Kidney epithelial cell (primary cell): ENCODE results near the gene POMP. TPM values are rescaled to one million over a fixed set of nuclear protein-coding genes. Genes with fewer than 3 reads are reported as not detected.

Experiments
- DNase-seq: peaks from one replicate; pipeline ENCODE4 v3.0.0-alpha.2; 2010; ENCODE audit warnings: low read depth
- H3K27me3 ChIP-seq: 2 replicates; pipeline ENCODE4 v1.6.0; 2011; ENCODE audit warnings: low read length; ENCODE audit not compliant: control insufficient read depth, insufficient read depth
- H3K36me3 ChIP-seq: 2 replicates; pipeline ENCODE4 v1.5.1; 2011; ENCODE audit warnings: low read length; ENCODE audit not compliant: control insufficient read depth, insufficient read depth
- H3K4me3 ChIP-seq: 2 replicates; pipeline ENCODE4 v1.5.1; 2011; ENCODE audit warnings: low read depth, mild to moderate bottlenecking, control low read depth, low read length
- total RNA-seq: library from RNA; depleted of rRNA; stranded (reverse); fragments of >200 nt; gene quantifications from 2 replicates; pipeline ENCODE4 v1.2.3, GENCODE V29; 2015
- TF ChIP-seq, protein P1 (sequence below): IDR thresholded peaks from 2 replicates; pipeline ENCODE4 v1.5.1; 2011; ENCODE audit warnings: mild to moderate bottlenecking, moderate library complexity, low read length, control low read depth, inconsistent platforms; ENCODE audit not compliant: insufficient read depth, poor library complexity, severe bottlenecking

The POMP gene
- total RNA-seq, 1 donor from 2014 or later: 103 TPM

DNA sequence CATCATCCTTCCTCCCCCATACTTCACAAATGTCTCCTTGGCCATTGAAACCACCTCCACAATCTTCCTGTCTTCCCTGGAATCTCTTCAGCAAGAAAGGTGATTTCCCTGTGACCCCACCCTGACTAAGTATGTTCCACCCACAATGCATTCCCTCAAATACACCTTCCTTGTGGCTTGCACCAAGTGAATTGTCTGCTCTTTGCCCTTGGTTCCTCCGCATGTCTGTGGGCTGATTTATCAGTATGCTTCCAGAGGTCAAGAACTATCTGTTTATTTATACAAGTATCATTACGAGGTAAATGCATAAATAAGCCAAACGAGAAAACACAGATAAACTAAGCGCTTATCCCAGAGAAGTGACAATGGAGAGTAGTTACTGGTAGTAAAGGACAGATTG is 45.4 kb upstream of the POMP start:
- TF ChIP-seq, protein P1, sequence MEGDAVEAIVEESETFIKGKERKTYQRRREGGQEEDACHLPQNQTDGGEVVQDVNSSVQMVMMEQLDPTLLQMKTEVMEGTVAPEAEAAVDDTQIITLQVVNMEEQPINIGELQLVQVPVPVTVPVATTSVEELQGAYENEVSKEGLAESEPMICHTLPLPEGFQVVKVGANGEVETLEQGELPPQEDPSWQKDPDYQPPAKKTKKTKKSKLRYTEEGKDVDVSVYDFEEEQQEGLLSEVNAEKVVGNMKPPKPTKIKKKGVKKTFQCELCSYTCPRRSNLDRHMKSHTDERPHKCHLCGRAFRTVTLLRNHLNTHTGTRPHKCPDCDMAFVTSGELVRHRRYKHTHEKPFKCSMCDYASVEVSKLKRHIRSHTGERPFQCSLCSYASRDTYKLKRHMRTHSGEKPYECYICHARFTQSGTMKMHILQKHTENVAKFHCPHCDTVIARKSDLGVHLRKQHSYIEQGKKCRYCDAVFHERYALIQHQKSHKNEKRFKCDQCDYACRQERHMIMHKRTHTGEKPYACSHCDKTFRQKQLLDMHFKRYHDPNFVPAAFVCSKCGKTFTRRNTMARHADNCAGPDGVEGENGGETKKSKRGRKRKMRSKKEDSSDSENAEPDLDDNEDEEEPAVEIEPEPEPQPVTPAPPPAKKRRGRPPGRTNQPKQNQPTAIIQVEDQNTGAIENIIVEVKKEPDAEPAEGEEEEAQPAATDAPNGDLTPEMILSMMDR: no peak

DNA sequence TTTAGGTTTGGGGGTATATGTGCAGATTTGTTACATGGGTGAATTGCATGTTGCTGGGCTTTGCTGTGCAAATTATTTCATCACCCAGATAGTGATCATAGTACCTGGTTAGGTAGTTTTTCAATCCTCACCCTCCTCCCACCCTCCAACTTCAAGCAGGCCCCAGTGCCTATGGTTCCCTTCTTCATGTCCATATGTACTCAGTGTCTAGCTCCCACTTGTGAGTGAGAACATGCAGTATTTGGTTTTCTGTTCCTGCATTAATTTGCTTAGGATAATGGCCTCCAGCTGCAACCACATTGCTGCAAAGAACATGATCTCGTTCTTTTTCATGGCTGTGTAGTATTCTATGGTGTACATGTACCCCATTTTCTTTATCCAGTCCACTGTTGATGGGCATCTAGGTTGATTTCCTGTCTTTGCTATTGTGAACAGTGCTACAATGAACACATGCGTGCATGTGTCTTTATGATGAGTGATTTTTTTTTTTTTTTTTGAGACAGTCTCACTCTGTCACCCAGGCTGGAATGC is 42.9 kb upstream of the POMP start:
- H3K36me3 ChIP-seq: no peaks in the 10 kb centered on the region
- H3K4me3 ChIP-seq: no peak overlapping the region
- TF ChIP-seq, protein P1: no peak
- DNase-seq: no peak
- no peaks in the 10 kb centered on the region for H3K27me3 ChIP-seq

More for the DNA sequence above, 45.4 kb upstream of the POMP start:
- H3K27me3 ChIP-seq: no peaks in the 10 kb centered on the region
- no peak overlapping the region for H3K4me3 ChIP-seq
- H3K36me3 ChIP-seq: no peaks in the 10 kb centered on the region
- DNase-seq: no peak

DNA sequence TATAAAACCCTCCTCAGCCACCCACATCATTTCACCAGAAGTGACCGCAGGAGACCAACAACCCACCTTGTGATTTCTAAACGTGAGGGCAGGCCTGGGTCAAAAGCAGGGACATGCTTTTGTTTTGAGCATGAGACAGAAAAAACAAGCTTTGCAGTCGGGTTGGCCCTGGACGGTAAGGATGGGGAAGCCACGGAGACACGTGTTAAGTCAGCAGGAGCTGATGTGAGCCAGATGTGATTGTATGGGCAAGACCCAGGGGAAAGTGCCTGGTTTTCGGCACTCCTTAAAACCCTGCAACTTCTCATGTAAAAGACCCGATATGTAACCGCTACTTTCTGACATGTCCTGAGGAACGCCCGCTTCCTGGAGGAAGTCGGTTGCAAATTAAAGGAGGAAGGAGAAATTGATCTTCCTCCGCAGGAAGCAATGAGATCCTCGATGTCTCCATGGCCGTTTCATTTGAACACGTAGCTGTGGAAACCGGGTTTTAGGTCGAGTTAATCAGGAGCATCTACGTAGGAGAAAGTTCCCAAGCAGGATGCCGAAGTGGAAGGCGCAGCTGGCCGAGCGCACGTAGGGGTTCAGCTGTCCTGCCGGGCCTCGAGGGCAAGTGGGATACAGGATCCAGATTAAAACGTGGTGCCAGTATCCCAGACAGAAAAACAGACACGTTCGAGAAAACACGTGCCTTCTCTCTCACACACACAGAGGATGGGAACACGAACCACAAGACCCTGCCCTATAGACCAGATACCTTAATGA is 40.5 kb upstream of the POMP start:
- TF ChIP-seq, protein P1: no peak

DNA sequence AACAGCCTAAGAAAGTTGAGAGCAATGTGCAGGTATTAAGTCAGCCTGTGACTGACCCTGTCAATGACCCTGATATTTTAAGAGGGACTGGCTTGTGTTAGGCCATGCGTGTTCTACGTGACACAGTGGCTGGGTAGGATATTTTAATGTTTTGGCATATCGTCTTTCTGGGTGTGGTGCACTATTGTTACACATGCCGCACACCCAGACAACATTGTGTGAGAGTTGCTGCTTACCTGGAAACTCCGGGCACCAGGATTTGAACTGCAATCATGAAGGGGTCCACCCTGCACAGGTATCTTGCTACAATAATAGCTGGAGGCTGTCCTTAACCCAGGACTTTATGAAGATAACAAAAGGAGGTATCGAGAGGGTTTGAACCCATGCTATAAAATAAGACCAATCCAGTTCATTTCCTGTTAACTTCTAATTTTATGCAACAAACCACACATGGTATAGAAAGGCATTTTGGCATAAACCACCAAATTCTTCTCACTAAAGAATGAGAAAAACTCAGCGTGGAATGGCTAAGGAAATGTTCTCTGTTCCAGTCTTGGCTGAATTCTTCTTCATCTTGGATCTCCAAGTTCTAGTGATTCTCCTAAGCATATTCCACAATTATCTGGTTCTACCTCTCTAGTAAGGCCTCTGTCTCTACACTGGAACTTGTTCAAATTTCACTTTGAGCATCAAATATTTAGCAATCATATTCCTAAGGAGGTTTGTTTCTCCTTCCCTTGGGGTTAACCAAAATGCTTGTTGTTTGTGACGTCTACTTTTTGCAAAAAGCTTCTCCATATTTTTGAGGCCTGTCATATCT is 38.7 kb upstream of the POMP start:
- DNase-seq: no peak
- Histone ChIP-seq H3K27me3 (no peaks in the 10 kb centered on the region), H3K36me3 (no peaks in the 10 kb centered on the region), H3K4me3 (no peak overlapping the region)
- TF ChIP-seq, protein P1: no peak

More for the DNA sequence above, 40.5 kb upstream of the POMP start:
- DNase-seq: no peak
- Histone ChIP-seq H3K4me3 (no peak overlapping the region), H3K36me3 (no peaks in the 10 kb centered on the region), H3K27me3 (no peaks in the 10 kb centered on the region)

DNA sequence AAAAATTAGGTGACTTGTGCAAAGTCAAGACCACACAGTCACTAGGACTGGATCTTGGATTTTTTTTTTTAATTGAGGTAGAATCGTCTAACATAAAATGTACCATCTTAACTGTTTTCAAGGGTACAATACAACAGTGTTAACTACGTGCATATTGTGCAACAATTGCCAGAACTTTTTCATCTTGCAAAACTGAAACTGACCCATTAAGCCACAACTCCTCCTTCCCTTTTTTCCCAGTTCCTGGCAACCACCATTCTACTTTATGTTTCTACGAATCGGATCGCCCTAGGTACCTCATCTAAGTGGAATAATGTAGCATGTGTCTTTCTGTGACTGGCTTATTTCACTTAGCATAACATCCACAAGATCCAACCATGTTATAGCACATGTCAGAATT is 37.5 kb upstream of the POMP start:
- Histone ChIP-seq H3K27me3 (no peaks in the 10 kb centered on the region), H3K36me3 (no peaks in the 10 kb centered on the region), H3K4me3 (no peak overlapping the region)
- DNase-seq: no peak
- TF ChIP-seq, protein P1: no peak
